Renal cortical epithelial cell (primary cell): ENCODE measurements around the gene ADORA2A. TPM values are rescaled to one million over a fixed set of nuclear protein-coding genes. Genes with fewer than 3 reads are reported as not detected.
"Not testable (repeated sequence)": the region's sequence is repeated elsewhere in the genome, so short reads cannot be mapped to it uniquely, and the experiment has no call there.

Source experiments
- DNase-seq: peaks from one replicate; pipeline ENCODE4 v3.0.0-alpha.2; 2011; ENCODE audit warnings: low read depth
- total RNA-seq: library from RNA; depleted of rRNA; stranded (reverse); fragments of >200 nt; gene quantifications from 2 replicates; pipeline ENCODE4 v1.2.3, GENCODE V29; 2014

Gene ADORA2A
- total RNA-seq, 1 donor from 2014 or later: 0.80 TPM

GRCh38 chr22:24489011-24489410 is 61.6 kb downstream of the ADORA2A start:
- no peak for DNase-seq

GRCh38 chr22:24489434-24489833 is 62.0 kb downstream of the ADORA2A start:
- DNase-seq: not testable (repeated sequence)

Other genes starting within 250 kb of the ADORA2A start
- 0.10 TPM in 1 of 2 replicates, not detected in the other for gene SUSD2, start 246.1 kb upstream of the ADORA2A start, total RNA-seq
- gene GGT5, start 182.5 kb upstream of the ADORA2A start, total RNA-seq: 0.10 TPM in 1 of 2 replicates, not detected in the other
- gene SPECC1L, start 156.8 kb upstream of the ADORA2A start, total RNA-seq: 15.8 and 46.2 TPM in 2 replicates
- not detected in 2 replicates for gene UPB1, start 67.7 kb downstream of the ADORA2A start, total RNA-seq
- 129 and 169 TPM in 2 replicates for gene GUCD1, start 127.5 kb downstream of the ADORA2A start, total RNA-seq
- gene SNRPD3, start 128.4 kb downstream of the ADORA2A start, total RNA-seq: 166 and 255 TPM in 2 replicates
- gene LRRC75B, start 165.5 kb downstream of the ADORA2A start, total RNA-seq: 7.8 and 8.2 TPM in 2 replicates
- gene GGT1, start 175.6 kb downstream of the ADORA2A start, total RNA-seq: 118 and 145 TPM in 2 replicates